PFSK-1 (cell line): ENCODE data around the gene TRMU.

ENCODE experiments used
- FOXP2 ChIP-seq: optimal IDR thresholded peaks from 2 replicates; pipeline ENCODE3; 2011; ENCODE audit warnings: borderline replicate concordance, control low read depth, inconsistent platforms; ENCODE audit not compliant: insufficient read depth; ENCODE audit errors: extremely low read length, extremely low read depth
- POLR2AphosphoS5 ChIP-seq: IDR thresholded peaks from 2 replicates; pipeline ENCODE4 v1.6.1; 2012; ENCODE audit warnings: low read depth, mild to moderate bottlenecking, control low read depth, low read length, moderate library complexity
- SIN3A ChIP-seq: IDR thresholded peaks from 2 replicates; pipeline ENCODE4 v1.6.1; 2012; ENCODE audit warnings: mild to moderate bottlenecking, low read length, moderate library complexity, borderline replicate concordance; ENCODE audit not compliant: insufficient read depth
- TF ChIP-seq, protein P1 (sequence below), 2 experiments: IDR thresholded peaks; 2 replicates each; pipeline versions ENCODE4 v1.6.1 to v1.8.0; 2011 to 2012; ENCODE audit warnings: low read depth in 2 of 2, low read length in 2 of 2, control low read depth in 1 of 2, inconsistent platforms in 1 of 2, mild to moderate bottlenecking in 1 of 2, moderate library complexity in 1 of 2; ENCODE audit not compliant: insufficient read depth in 1 of 2

DNA sequence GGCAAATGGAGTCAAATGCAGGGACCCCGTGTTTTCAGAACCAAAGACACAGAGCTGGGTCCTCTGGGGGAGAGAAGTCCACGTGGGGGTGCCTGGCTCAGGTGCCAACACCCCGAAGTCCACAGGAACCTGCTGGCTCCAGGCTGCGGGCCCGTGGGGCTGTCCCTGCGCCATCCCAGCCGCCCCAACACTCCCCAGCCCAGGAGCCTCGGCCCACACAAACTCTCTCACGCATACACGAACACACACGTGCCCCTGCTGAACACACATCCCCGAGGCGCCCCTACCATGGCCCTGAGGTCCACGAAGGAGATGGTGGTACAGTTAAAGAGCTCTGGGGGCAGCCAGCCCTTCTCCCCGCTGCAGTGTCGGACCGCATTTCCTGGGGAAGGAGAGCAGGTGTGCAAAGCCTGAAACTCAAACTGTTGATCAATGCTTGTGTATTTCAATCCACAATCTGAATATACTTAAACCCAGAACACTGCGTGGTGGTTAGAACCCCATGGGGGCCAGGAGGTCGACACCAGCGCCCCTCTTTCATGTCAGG lies 54.7 kb downstream of the TRMU start:
- TF ChIP-seq, protein P1, sequence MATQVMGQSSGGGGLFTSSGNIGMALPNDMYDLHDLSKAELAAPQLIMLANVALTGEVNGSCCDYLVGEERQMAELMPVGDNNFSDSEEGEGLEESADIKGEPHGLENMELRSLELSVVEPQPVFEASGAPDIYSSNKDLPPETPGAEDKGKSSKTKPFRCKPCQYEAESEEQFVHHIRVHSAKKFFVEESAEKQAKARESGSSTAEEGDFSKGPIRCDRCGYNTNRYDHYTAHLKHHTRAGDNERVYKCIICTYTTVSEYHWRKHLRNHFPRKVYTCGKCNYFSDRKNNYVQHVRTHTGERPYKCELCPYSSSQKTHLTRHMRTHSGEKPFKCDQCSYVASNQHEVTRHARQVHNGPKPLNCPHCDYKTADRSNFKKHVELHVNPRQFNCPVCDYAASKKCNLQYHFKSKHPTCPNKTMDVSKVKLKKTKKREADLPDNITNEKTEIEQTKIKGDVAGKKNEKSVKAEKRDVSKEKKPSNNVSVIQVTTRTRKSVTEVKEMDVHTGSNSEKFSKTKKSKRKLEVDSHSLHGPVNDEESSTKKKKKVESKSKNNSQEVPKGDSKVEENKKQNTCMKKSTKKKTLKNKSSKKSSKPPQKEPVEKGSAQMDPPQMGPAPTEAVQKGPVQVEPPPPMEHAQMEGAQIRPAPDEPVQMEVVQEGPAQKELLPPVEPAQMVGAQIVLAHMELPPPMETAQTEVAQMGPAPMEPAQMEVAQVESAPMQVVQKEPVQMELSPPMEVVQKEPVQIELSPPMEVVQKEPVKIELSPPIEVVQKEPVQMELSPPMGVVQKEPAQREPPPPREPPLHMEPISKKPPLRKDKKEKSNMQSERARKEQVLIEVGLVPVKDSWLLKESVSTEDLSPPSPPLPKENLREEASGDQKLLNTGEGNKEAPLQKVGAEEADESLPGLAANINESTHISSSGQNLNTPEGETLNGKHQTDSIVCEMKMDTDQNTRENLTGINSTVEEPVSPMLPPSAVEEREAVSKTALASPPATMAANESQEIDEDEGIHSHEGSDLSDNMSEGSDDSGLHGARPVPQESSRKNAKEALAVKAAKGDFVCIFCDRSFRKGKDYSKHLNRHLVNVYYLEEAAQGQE (IDR thresholded peaks at IDR 0.05; ENCODE audit: insufficient read depth in 1 of 2, low read depth in 2 of 2, low read length in 2 of 2): no peak
- no peak for TF ChIP-seq POLR2AphosphoS5
- TF ChIP-seq SIN3A: no peak
- no peak for TF ChIP-seq FOXP2
